MCF 10A (cell line): ENCODE data around the gene KIF12. TPM values are rescaled to one million over a fixed set of nuclear protein-coding genes. Genes with fewer than 3 reads are reported as not detected.

Experiments
- BruUV-seq: library from RNA; stranded (reverse); fragments of 400-500 nt; replicated peaks from 2 replicates; lab custom pipeline; 2021; lab: Mats Ljungman, UMichigan
- CTCF ChIA-PET: fragments of 300-600 bp; sonication (Branson Sonifier 250); formaldehyde crosslinking; extraction: SDS; loops from one replicate; lab custom pipeline; 2021; ENCODE audit warnings: antibody characterized with exemption, inconsistent platforms; lab: Yijun Ruan, JAX
- POLR2A ChIA-PET: fragments of 300-600, 350-650 bp; sonication (Branson Sonifier 250); formaldehyde crosslinking; extraction: SDS; loops from one replicate; lab custom pipeline; 2020; ENCODE audit warnings: antibody characterized with exemption, inconsistent platforms; lab: Yijun Ruan, JAX
- DNase-seq: peaks from one replicate; pipeline ENCODE4 v3.0.0-alpha.2; 2018; ENCODE audit not compliant: unreplicated experiment
- H3K27ac Mint-ChIP-seq: one replicate; pipeline ENCODE4 v1.8.0; 2022; ENCODE audit warnings: mild to moderate bottlenecking, low read depth, mixed read lengths; ENCODE audit not compliant: unreplicated experiment
- H3K27me3 Mint-ChIP-seq: one replicate; pipeline ENCODE4 v1.8.0; 2022; ENCODE audit warnings: mixed read lengths; ENCODE audit not compliant: insufficient read depth, unreplicated experiment
- H3K36me3 Mint-ChIP-seq: one replicate; pipeline ENCODE4 v1.8.0; 2022; ENCODE audit warnings: mild to moderate bottlenecking, moderate library complexity, mixed read lengths; ENCODE audit not compliant: insufficient read depth, unreplicated experiment
- H3K4me1 Mint-ChIP-seq: one replicate; pipeline ENCODE4 v1.8.0; 2022; ENCODE audit warnings: mixed read lengths; ENCODE audit not compliant: insufficient read depth, unreplicated experiment
- H3K4me3 Mint-ChIP-seq: one replicate; pipeline ENCODE4 v1.8.0; 2022; ENCODE audit warnings: mild to moderate bottlenecking, moderate library complexity, mixed read lengths; ENCODE audit not compliant: unreplicated experiment
- H3K9me3 Mint-ChIP-seq: one replicate; pipeline ENCODE4 v1.8.0; 2022; ENCODE audit warnings: mixed read lengths; ENCODE audit not compliant: unreplicated experiment
- intact Hi-C: fragments of 100-400 bp; cut with micrococcal nuclease; formaldehyde crosslinking; loops from 2 replicates; pipeline ENCODE4 v1.14.1; 2022
- total RNA-seq: library from RNA; stranded (reverse); gene quantifications from 2 replicates; pipeline ENCODE4 v1.2.3, GENCODE V29; 2022
- TF ChIP-seq, protein P1 (sequence below): fragments of 200-600 bp; IDR thresholded peaks from one replicate; pipeline ENCODE4 v1.8.0; 2022; ENCODE audit warnings: antibody characterized with exemption, mild to moderate bottlenecking; ENCODE audit not compliant: unreplicated experiment

The KIF12 gene
- total RNA-seq, 1 experiment from 2014 or later = not detected

- Mint-ChIP-seq H3K4me1 (peaks cover 6% of the 10 kb centered on the region), H3K27me3 (peaks cover 78% of the 10 kb centered on the region), H3K4me3 (no peak overlapping the region), H3K36me3 (peaks cover 6% of the 10 kb centered on the region), H3K27ac (no peak overlapping the region), H3K9me3 (no peaks in the 10 kb centered on the region)
- intact Hi-C loops = loop anchor here (1.0 to 10.0 kb wide), 3 partner anchors 47 to 197 kb away; partner anchors contain the start of gene COL27A1
- POLR2A ChIA-PET = interaction anchor here (0.8 to 1.6 kb wide), 2 partner anchors 183 kb away, joined by 3 read pairs; no protein-coding TSS in a partner anchor
- TF ChIP-seq, protein P1, sequence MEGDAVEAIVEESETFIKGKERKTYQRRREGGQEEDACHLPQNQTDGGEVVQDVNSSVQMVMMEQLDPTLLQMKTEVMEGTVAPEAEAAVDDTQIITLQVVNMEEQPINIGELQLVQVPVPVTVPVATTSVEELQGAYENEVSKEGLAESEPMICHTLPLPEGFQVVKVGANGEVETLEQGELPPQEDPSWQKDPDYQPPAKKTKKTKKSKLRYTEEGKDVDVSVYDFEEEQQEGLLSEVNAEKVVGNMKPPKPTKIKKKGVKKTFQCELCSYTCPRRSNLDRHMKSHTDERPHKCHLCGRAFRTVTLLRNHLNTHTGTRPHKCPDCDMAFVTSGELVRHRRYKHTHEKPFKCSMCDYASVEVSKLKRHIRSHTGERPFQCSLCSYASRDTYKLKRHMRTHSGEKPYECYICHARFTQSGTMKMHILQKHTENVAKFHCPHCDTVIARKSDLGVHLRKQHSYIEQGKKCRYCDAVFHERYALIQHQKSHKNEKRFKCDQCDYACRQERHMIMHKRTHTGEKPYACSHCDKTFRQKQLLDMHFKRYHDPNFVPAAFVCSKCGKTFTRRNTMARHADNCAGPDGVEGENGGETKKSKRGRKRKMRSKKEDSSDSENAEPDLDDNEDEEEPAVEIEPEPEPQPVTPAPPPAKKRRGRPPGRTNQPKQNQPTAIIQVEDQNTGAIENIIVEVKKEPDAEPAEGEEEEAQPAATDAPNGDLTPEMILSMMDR = peak; percentile 91
- no TSS peak for BruUV-seq
- DNase-seq = peak; percentile 76
- CTCF ChIA-PET = interaction anchor here (0.6 to 8.4 kb wide), 46 partner anchors 8 to 1154 kb away, joined by 3 to 160 read pairs (median 4); partner anchors contain the start of gene COL27A1
Measured at GRCh38 chr9:114108016-114108833, 9.1 kb upstream of the KIF12 start.

- intact Hi-C loops = loop anchor here (1.0 to 10.0 kb wide), 3 partner anchors 47 to 198 kb away; partner anchors contain the start of gene COL27A1
- H3K36me3 Mint-ChIP-seq = peaks cover 6% of the 10 kb centered on the region
- H3K4me1 Mint-ChIP-seq = no peaks in the 10 kb centered on the region
- H3K27me3 Mint-ChIP-seq = peaks cover 77% of the 10 kb centered on the region
- ChIA-PET CTCF (interaction anchor here (0.5 to 8.4 kb wide), 40 partner anchors 11 to 300 kb away, joined by 3 to 160 read pairs (median 4); partner anchors contain the start of gene COL27A1), POLR2A (interaction anchor here (0.6 to 1.6 kb wide), 3 partner anchors 171 to 553 kb away, joined by 3 read pairs; no protein-coding TSS in a partner anchor)
- BruUV-seq = no TSS peak
- no peak for DNase-seq
- H3K9me3 Mint-ChIP-seq = no peaks in the 10 kb centered on the region
- TF ChIP-seq, protein P1 = no peak
- H3K27ac Mint-ChIP-seq = no peak overlapping the region
- H3K4me3 Mint-ChIP-seq = no peak overlapping the region
Measured at GRCh38 chr9:114107286-114108001, 8.4 kb upstream of the KIF12 start.

DNA sequence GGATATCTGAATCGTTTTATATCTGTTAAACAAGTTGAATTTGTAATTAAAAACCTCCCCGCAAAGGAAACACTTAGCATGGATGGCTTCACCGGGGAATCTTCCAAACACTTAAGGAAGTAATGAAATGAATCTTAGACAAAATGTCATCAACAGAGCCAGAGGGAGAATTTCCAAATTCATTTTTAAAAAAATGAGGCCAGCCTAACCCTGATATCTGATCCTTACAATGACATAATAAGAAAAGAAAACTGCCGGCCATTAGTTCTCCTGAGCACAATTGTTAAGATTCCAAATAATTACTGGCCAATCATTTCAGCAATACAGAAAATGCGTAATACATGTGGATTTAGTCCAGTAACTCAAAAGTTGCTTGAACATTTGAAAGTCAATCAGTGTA is 6.1 kb upstream of the KIF12 start:
- intact Hi-C loops = loop anchor here (10.0 kb wide), 1 partner anchor 50 kb away; the partner anchor contains the start of gene COL27A1
- CTCF ChIA-PET = interaction anchor here (6.2 kb wide), 1 partner anchor 186 kb away, joined by 160 read pairs; no protein-coding TSS in a partner anchor
- no peak for DNase-seq

More for the DNA sequence above, 6.1 kb upstream of the KIF12 start:
- Mint-ChIP-seq H3K4me3 (no peak overlapping the region), H3K9me3 (peaks cover 8% of the 10 kb centered on the region), H3K27ac (no peak overlapping the region), H3K4me1 (no peaks in the 10 kb centered on the region), H3K36me3 (peaks cover 6% of the 10 kb centered on the region), H3K27me3 (peaks cover 64% of the 10 kb centered on the region)
- no TSS peak for BruUV-seq
- TF ChIP-seq, protein P1 = no peak
- POLR2A ChIA-PET = no interaction called here
